ENCODE data around the gene ZNF468. TPM values are rescaled to one million over a fixed set of nuclear protein-coding genes. Genes with fewer than 3 reads are reported as not detected.
"Not testable (repeated sequence)": the region's sequence is repeated elsewhere in the genome, so short reads cannot be mapped to it uniquely, and the experiment has no call there.

ZNF468 gene
- polyA plus RNA-seq, 3 donors = 31.6 to 51.7 (median 47.3) TPM

DNA sequence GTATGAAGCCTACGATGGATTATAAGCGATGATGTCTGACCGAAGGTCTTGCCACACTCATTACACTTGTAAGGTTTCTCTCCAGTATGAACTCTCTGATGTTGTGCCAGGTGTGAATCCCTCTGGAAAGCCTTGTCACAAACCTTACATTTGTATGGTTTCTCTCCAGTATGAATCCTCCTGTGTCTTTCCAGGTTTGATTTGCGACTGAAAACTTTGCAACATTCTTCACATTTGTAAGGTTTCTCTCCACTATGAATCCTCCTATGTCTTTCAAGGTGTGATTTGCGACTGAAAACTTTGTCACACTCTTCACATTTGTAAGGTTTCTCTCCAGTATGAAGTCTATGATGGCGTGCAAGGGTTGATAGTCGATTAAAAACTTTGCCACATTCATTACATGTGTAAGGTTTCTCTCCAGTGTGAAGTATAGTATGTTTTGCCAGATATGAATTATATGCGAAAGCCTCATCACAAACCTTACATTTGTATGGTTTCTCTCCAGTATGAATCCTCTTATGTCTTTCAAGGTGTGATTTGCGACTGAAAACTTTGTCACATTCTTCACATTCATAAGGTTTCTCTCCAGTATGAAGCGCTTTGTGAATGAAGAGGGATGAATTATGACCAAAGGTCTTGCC is 16.5 kb downstream of the ZNF468 start:
- DNase-seq = not testable (repeated sequence)

DNA sequence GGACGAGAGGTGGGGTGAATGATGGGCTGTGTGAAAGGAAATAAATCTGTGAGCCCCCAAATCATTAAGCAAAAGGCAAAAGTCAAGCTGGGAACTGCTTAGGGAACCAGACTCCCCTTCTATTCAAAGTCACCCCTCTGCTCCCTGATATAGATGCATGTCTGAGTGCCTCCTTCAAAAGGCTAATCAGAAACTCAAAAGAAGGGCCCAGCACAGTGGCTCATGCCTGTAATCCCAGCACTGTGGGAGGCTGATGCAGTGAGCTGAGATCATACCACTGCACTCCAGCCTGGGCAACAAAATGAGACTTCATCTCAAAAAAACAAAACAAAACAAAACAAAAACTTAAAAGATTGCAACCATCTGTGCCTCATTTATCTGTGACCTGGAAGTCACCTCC is 23.1 kb downstream of the ZNF468 start:
- DNase-seq = not testable (repeated sequence)

DNA sequence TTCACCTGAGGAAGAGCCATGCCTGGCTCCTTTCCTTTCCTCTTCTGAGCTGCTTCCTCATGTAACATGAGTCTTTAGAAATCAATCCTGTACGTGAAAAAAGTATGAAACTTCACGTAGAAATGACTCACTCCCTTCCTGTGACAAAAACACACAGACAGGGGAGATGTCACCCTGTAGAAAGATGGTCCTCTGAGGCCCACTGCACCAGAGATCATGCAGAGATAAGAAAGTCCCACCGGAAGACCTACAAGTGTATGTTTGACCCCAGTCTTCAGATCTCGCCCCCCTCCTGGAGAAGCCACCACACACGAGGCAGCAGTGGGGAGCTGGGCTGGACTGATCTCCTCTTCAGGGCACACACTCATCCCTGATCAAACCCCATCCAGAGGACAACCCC is 23.9 kb downstream of the ZNF468 start:
- not testable (repeated sequence) for DNase-seq

DNA sequence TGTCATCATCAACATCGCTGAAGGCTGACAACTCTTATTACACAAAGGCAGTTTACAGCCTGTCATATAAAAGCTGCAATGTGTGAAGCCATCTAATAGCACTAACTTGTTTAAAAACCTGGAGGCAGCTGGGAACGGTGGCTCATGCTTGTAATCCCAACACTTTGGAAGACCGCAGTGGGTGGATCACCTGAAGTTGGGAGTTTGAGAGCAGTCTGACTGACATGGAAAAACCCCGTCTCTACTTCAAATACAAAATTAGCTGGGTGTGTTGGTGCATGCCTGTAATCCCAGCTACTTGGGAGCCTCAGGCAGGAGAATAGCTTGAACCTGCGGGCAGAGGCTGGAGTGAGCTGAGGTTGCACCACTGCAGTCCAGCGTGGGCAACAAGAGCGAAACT is 27.6 kb downstream of the ZNF468 start:
- DNase-seq = not testable (repeated sequence)

DNA sequence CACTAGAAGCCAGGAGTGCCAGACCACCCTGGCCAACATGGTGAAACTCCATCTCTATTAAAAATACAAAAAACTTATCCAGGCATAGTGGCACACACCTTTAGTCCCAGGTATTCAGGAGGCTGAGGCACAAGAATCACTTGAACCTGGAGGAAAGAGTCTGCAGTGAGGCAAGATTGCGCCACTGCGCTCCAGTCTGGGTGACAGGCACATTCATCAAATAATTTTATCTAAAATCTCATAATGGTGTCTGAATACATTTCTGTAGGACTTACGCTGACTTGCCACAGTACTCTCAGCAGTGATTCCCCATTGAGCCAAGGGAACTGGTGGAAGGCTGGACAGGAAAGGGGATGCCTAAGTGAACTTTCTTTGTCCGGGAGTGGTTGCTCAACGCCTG is 31.7 kb downstream of the ZNF468 start:
- no peak for DNase-seq

DNA sequence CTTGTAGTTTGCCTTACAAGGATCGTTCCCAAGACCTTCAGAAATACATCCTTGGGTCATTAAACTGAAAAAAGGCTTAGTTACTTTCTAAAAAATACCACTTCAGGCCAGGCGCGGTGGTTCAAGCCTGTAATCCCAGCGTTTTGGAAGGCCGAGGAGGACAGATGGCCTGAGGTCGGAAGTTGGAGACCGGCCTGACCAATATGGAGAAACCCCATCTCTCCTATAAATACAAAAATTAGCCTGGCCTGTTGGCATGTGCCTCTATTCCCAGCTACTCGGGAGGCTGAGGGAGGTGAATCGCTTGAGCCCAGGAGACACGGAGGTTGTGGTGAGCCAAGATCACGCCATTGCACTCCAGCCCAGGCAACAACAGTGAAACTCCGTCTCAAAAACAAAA is 33.7 kb downstream of the ZNF468 start:
- no peak for DNase-seq

DNA sequence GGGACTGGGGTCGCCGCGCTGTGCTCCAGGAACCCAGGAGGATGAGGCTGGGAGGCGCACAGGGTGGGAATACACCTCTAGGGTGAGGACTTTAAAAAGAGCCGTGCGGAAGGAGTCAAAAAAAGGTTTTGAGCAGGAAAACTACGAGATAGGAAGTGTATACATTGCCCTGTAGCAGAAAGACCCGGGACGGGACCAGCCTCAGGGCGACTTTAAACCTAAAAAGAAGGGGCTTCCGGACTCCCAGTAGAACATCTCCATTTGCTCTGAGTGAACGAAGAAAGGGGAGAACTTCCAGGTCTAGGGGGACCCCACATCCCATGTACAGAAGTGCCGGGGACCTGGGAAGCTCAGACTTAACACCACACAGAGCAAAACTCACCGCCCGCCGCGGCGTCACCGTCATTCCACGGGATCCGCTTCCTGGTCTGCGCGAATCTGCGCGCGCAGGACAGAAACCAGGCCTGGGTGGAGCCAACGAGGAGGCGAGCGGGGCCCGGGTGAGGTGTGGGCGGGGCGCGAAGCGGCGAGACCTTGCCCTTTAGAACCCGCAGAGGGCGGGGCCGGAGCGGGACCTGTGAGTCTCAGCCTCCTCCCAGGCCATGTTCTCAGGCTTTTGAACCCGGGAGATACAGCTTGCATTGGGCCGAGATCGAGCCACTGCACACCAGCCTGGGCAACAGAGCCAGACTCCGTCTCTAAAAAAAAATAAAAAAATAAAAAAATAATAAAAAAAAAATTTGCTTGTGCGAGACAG is 36.0 kb downstream of the ZNF468 start, which contains the start of gene ZNF28:
ZNF28 (minus strand) TSS at position 430 of the 757 bp plus-strand sequence. CDS start 3,675 bp downstream, outside the sequence.
- peak; percentile 49 for DNase-seq

DNA sequence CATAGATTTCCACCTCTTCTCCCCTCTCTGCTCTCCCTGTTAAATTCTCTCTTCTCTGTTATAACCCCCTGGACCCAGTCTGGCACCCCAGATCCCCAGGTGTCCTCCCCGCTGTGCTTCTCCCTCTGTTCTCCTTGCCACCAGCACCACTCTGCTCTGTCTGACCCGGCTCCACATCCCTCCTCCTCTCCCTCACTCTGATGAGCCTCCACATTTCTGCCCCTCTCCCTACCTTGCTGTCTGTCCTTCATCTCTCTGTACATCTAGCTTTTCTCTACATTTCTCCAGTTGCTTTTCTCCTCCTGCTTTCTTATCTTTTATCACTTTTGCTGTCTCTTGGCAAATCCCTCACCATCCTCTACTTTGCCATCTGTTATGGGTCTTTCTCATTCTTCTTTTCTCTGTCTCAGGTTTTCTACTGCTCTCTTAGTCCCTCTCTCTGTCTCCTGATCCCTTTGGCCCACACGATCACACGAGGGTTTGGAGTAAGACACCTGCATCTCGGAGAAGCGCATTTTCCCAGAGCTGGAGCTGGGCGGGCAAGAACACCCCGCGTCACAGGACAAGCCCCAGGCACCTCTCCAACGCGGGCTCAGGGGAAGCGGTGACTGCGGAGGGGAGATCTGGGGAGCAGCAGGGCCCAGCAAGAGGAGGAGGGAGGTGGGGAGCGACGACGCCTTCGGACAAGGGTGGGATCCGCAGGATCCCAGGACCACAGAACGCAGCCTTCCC is 36.8 kb downstream of the ZNF468 start:
- DNase-seq = not testable (repeated sequence)

DNA sequence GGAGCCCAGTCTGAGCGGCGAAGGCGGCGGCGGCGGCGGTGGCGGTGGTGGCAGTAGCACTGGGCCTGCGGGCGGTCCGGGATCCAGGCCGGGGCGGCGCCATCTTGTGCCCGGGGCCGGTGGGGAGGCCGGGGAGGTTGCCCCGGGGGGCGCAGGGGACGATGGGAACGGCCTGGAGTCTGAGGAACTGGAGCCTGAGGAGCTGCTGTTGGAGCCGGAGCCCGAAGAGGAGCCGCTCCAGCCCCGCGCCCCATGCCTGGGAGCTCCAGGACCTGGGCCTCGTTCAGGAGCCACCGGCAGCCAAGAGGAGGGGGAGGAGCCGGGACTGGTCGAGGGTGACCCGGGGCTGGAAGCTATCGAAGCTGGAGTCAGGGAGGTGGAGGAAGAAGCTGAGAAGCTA is 47.6 kb downstream of the ZNF468 start:
- DNase-seq = no peak

DNA sequence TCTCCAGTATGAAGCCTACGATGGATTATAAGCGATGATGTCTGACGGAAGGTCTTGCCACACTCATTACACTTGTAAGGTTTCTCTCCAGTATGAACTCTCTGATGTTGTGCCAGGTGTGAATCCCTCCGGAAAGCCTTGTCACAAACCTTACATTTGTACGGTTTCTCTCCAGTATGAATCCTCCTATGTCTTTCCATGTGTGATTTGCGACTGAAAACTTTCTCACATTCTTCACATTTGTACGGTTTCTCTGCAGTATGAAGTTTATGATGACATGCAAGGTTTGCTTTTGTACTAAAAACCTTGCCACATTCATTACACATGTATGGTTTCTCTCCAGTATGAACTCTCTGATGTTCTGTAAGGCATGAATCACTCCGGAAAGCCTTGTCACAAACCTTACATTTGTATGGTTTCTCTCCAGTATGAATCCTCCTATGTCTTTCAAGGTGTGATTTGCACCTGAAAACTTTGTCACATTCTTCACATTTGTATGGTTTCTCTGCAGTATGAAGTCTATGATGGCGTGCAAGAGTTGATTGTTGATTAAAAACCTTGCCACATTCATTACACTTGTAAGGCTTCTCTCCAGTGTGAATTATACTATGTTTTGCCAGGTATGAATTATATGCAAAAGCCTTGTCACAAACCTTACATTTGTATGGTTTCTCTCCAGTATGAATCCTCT is 57.3 kb downstream of the ZNF468 start:
- not testable (repeated sequence) for DNase-seq

DNA sequence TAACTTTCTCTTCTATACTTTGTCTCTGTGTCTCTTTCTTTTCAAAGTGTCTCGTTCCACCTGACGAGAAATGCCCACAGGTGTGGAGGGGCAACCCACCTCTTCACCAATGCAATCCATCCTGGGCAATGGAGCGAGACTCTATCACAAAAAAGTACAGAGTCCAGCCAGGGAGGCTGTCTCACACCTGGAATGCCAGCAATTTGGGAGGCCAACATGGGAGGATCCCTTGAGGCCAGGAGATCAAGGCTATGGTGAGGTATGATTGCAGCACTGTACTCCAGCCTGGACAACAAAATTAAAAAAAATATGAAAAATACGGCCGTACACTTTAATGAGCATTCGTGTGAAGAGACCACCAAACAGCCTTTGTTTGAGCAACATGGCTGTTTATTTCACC is 68.0 kb downstream of the ZNF468 start:
- no peak for DNase-seq

Other genes starting within 250 kb of the ZNF468 start
- 100 to 1,000 TPM in 1 of 3 donors, 10 to 100 TPM in 2; 51.0 to 118 (median 81.5) TPM for gene ZNF83, start 219.3 kb downstream of the ZNF468 start, polyA plus RNA-seq (ENCODE audit: insufficient read length in 3 of 3)
- gene ZNF611, start 122.6 kb downstream of the ZNF468 start, polyA plus RNA-seq (ENCODE audit: insufficient read length in 3 of 3) = 10 to 100 TPM; 14.8 to 33.3 (median 27.2) TPM
- gene ZNF600, start 70.8 kb downstream of the ZNF468 start, polyA plus RNA-seq (ENCODE audit: insufficient read length in 3 of 3) = 10 to 100 TPM in 1 of 3 donors, 1 to 10 TPM in 2; 6.4 to 14.7 (median 7.8) TPM
- gene ZNF28, start 36.0 kb downstream of the ZNF468 start, polyA plus RNA-seq (ENCODE audit: insufficient read length in 3 of 3) = 10 to 100 TPM; 19.0 to 23.6 (median 19.7) TPM
- 10 to 100 TPM; 23.8 to 52.1 (median 45.3) TPM for gene ZNF320, start 40.0 kb upstream of the ZNF468 start, polyA plus RNA-seq (ENCODE audit: insufficient read length in 3 of 3)
- 10 to 100 TPM; 11.3 to 20.1 (median 13.6) TPM for gene ZNF888, start 65.8 kb upstream of the ZNF468 start, polyA plus RNA-seq (ENCODE audit: insufficient read length in 3 of 3)
- 10 to 100 TPM; 14.8 to 18.5 (median 18.2) TPM for gene ZNF816, start 105.3 kb upstream of the ZNF468 start, polyA plus RNA-seq (ENCODE audit: insufficient read length in 3 of 3)
- gene ERVV-1, start 156.3 kb upstream of the ZNF468 start, polyA plus RNA-seq (ENCODE audit: insufficient read length in 3 of 3) = under 1 TPM in 2 of 3 donors, not detected in 1; 0.14 to 0.40 TPM
- under 1 TPM; 0.09 to 0.31 (median 0.13) TPM for gene ERVV-2, start 187.1 kb upstream of the ZNF468 start, polyA plus RNA-seq (ENCODE audit: insufficient read length in 3 of 3)
- gene ZNF160, start 245.8 kb upstream of the ZNF468 start, polyA plus RNA-seq (ENCODE audit: insufficient read length in 3 of 3) = 10 to 100 TPM; 32.7 to 90.1 (median 64.5) TPM

Measured in renal pelvis (tissue), 4 donors.